AG04449 (cell line): ENCODE measurements around the gene MNX1.

Experiments
- CTCF ChIA-PET: fragments of 350-600 bp; formaldehyde crosslinking; extraction: SDS; loops from one replicate; lab custom pipeline; 2021; ENCODE audit warnings: antibody characterized with exemption; lab: Yijun Ruan, JAX
- POLR2A ChIA-PET: fragments of 400-600, 350-600 bp; formaldehyde crosslinking; extraction: SDS; loops from one replicate; lab custom pipeline; 2020; ENCODE audit warnings: antibody characterized with exemption, inconsistent platforms; lab: Yijun Ruan, JAX
- DNase-seq: peaks from one replicate; pipeline ENCODE4 v3.0.0-alpha.2; 2010; ENCODE audit warnings: low read depth, low spot score
- H3K4me3 ChIP-seq: 2 replicates; pipeline ENCODE4 v1.5.1; 2011; ENCODE audit warnings: low read depth, mild to moderate bottlenecking, control low read depth, low read length
- CTCF ChIP-seq: IDR thresholded peaks from one replicate; pipeline ENCODE4 v1.5.1; 2011; ENCODE audit warnings: mild to moderate bottlenecking, moderate library complexity, low read length, control low read depth, inconsistent platforms; ENCODE audit not compliant: insufficient read depth; ENCODE audit errors: missing control alignments

MNX1 gene

GRCh38 chr7:157043745-157044144 lies 33.3 kb upstream of the MNX1 start:
- no peak for TF ChIP-seq CTCF
- no peak overlapping the region for H3K4me3 ChIP-seq
- ChIA-PET POLR2A (no interaction called here), CTCF (interaction anchor here (1.2 kb wide), 1 partner anchor 72 kb away, joined by 4 read pairs; no protein-coding TSS in a partner anchor)
- peak; percentile 33 for DNase-seq

GRCh38 chr7:157041514-157042277 lies 31.2 kb upstream of the MNX1 start:
- H3K4me3 ChIP-seq, result no peak overlapping the region
- TF ChIP-seq CTCF, result no peak
- no peak for DNase-seq
- ChIA-PET POLR2A (no interaction called here), CTCF (no interaction called here)

GRCh38 chr7:157041004-157041403 lies 30.5 kb upstream of the MNX1 start:
- POLR2A ChIA-PET, result no interaction called here
- DNase-seq, result no peak
- CTCF ChIA-PET, result no interaction called here

GRCh38 chr7:157037635-157038034 lies 27.2 kb upstream of the MNX1 start:
- no peak overlapping the region for H3K4me3 ChIP-seq
- no peak for TF ChIP-seq CTCF
- DNase-seq, result no peak
- CTCF ChIA-PET, result no interaction called here
- POLR2A ChIA-PET, result no interaction called here

More at GRCh38 chr7:157041004-157041403, 30.5 kb upstream of the MNX1 start:
- TF ChIP-seq CTCF, result no peak
- no peak overlapping the region for H3K4me3 ChIP-seq

- H3K4me3 ChIP-seq, result no peak overlapping the region
- ChIA-PET POLR2A (no interaction called here), CTCF (no interaction called here)
- TF ChIP-seq CTCF, result no peak
- DNase-seq, result no peak
Observed at GRCh38 chr7:157037028-157037427, 26.6 kb upstream of the MNX1 start.

GRCh38 chr7:157035979-157036378 lies 25.5 kb upstream of the MNX1 start:
- ChIA-PET CTCF (no interaction called here), POLR2A (no interaction called here)
- no peak for TF ChIP-seq CTCF
- H3K4me3 ChIP-seq, result no peak overlapping the region
- DNase-seq, result no peak
